Activated naive CD4-positive, alpha-beta T cell treated with anti-CD3 and anti-CD28 coated beads, Interleukin-2, amount 50 U/mL, for 72 hours (primary cell): ENCODE results near the gene FLACC1. TPM values are rescaled to one million over a fixed set of nuclear protein-coding genes. Genes with fewer than 3 reads are reported as not detected.
"Not testable (repeated sequence)": the region's sequence is repeated elsewhere in the genome, so short reads cannot be mapped to it uniquely, and the experiment has no call there.

ENCODE experiments used
- ATAC-seq, 2 donors: fragments of 150-1000 bp; cut with Tn5 transposase; 2 replicates each; pipeline ENCODE4 v1.10.0; 2021; ENCODE audit warnings: mild to moderate bottlenecking in 2 of 2, moderate library complexity in 2 of 2
- DNase-seq, 2 donors: peaks; one replicate each; pipeline ENCODE4 v3.0.0; 2021 to 2022; ENCODE audit warnings: low spot score in 2 of 2
- H3K27ac Mint-ChIP-seq, 2 donors: one replicate each; pipeline ENCODE4 v1.8.0; 2022; ENCODE audit warnings: mild to moderate bottlenecking in 2 of 2, mixed read lengths in 2 of 2
- H3K36me3 Mint-ChIP-seq, 2 donors: one replicate each; pipeline ENCODE4 v1.8.0; 2022; ENCODE audit warnings: mixed read lengths in 2 of 2
- H3K9me3 Mint-ChIP-seq, 2 donors: one replicate each; pipeline ENCODE4 v1.8.0; 2022; ENCODE audit warnings: mixed read lengths in 2 of 2
- total RNA-seq, 2 donors: library from RNA; stranded (reverse); gene quantifications; one replicate each; pipeline ENCODE4 v1.2.3, GENCODE V29; 2022

FLACC1 gene
- total RNA-seq: 1 to 10 TPM in 1 of 2 donors, under 1 TPM in 1; 0.43 to 1.0 TPM

- peaks cover 6% of the 10 kb centered on the region in 2 donors for H3K36me3 Mint-ChIP-seq
- no peak within 1 kb of the TSS for H3K27ac Mint-ChIP-seq
- ATAC-seq (no peak), DNase-seq (no peak)
- H3K9me3 Mint-ChIP-seq: no peaks in the 10 kb centered on the region
Observed at GRCh38 chr2:201357221-201357620, at the start of gene FLACC1. Gene FLACC1 (minus strand): TSS chr2:201357345. CDS start chr2:201351404, 5,941 bp downstream.

DNA sequence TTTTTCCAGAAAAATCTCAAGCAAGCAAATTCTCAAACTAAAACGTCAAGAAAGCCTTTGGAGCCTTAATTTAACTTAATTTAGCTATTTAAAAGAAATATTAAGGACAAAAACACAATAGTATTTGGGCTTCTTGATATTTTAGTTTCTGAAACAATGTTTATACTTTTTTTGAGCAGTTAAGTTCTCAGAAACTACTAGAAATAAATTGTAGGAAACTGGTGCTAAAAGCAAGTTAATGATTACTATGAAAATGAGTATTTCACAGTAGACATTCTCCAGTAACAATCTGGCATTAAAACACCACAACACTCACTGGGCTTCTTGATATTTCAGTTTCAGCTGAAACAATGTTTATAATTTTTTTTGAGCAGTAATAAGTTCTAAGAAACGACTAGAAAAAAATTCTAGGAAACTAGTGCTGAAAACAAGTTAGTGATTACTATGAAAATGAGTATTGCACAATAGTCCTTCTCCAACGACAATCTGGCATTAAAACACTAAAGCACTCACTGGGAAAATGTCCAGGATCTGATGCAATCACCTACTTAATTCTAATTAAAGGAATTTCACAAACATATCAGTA, 49.0 kb upstream of the FLACC1 start:
- Mint-ChIP-seq H3K36me3 (peaks cover 0 to 4% of the 10 kb centered on the region in 2 donors), H3K9me3 (peaks cover 0 to 2% of the 10 kb centered on the region in 2 donors), H3K27ac (peak overlapping the region in 1 of 2 donors; percentile 70)
- peak in 1 of 2 donors; percentile 76 for ATAC-seq
- no peak for DNase-seq

DNA sequence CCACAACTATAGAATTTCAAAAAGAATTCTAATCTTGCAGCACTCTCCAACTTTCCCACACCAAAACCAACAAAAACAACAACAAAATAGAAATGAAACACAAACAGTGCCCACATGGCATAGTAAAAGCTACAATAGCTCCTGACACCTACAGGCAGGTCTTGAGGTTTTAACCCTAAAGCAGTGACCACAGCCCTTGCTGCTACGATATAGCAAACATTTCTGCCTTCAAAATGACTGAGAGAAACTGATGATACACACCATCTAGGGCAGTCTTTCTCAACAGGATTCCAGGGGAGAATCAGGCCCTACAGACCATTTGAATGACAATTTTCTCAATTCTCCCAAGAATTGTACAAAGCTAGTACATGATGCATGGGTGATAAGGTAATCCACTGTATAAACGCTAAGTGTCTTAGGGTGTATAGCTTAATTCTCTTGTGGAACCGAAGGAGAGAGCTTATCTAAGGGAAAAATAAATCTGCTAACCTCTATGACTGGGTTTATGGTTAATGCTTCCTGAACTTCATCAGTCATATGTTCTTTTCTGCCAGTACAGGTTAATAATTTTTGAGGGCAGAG, 47.6 kb upstream of the FLACC1 start:
- H3K9me3 Mint-ChIP-seq: no peaks in the 10 kb centered on the region
- no peaks in the 10 kb centered on the region for H3K36me3 Mint-ChIP-seq
- DNase-seq (no peak), ATAC-seq (peak; percentile 51 to 72)
- no peak overlapping the region for H3K27ac Mint-ChIP-seq

DNA sequence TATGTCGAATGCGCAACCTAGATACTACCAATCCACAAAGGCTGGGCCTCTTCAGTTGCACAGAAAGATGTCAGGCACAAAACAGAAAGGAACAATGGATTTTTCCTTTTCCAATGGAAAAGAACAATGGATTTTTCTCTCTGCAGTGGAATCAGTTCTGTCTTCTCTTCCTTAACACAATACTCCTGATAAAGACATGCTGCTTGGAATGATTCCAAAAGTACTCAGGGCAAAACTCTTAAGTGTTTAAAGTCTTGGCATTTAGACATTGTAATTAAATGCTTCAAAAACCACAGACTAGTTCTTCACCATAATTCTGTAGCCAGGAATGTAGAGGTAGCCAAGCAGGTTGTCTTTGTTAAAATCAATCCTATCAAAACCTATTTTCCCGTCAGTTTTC, 46.7 kb upstream of the FLACC1 start:
- DNase-seq (no peak), ATAC-seq (no peak)
- Mint-ChIP-seq H3K9me3 (no peaks in the 10 kb centered on the region), H3K27ac (no peak overlapping the region), H3K36me3 (peaks cover 0 to 5% of the 10 kb centered on the region in 2 donors)

DNA sequence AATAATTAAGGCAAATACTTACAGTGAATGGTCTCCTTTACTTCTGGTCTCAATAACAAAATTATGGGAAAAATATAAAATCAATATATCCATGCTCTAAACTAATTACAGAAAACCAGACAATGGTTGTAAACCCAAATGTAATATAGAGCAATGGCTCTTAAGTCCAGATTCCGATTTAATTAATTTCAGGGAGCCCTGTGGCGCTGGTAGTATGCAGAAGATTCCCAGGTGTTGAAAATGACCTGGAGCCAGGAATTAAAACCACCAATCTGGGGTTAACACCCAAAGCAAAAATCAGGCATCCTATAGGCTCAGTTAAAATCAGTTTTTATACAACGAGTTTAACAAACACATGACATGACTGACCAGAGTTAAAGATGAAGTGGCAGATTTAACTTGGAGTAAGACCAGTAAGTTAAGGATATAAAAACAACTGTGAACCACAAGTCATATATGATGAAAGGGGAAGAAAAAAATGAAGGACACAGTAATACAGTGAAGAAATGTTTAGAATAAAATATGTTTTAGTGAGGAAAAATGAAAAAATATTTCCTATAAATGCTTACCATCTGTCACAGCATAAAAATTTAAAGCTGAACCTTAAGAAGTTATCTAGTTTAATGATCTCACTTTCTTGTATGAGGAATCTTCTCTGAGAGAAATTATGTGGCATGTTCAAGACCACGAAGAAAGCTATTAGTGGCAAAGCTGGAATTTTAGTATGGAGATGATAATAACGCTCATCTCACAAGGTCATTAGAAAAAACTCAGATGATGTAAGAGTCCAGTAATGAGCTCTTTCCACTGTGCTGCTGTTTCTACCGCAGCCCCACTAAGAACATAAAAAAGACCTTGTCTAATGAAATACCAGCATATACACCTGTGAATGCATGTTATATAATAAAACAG, 45.8 kb upstream of the FLACC1 start:
- H3K36me3 Mint-ChIP-seq: peaks cover 0 to 5% of the 10 kb centered on the region in 2 donors
- no peak for DNase-seq
- no peaks in the 10 kb centered on the region for H3K9me3 Mint-ChIP-seq
- H3K27ac Mint-ChIP-seq: no peak overlapping the region
- no peak for ATAC-seq

- H3K27ac Mint-ChIP-seq: no peak overlapping the region
- ATAC-seq (no peak), DNase-seq (no peak)
- no peaks in the 10 kb centered on the region for H3K9me3 Mint-ChIP-seq
- peaks cover 0 to 5% of the 10 kb centered on the region in 2 donors for H3K36me3 Mint-ChIP-seq
Observed at GRCh38 chr2:201401815-201402214, 44.7 kb upstream of the FLACC1 start.

GRCh38 chr2:201396595-201396994, 39.5 kb upstream of the FLACC1 start:
- Mint-ChIP-seq H3K9me3 (no peaks in the 10 kb centered on the region), H3K27ac (no peak overlapping the region), H3K36me3 (peaks cover 7 to 13% of the 10 kb centered on the region in 2 donors)
- ATAC-seq (no peak), DNase-seq (no peak)

DNA sequence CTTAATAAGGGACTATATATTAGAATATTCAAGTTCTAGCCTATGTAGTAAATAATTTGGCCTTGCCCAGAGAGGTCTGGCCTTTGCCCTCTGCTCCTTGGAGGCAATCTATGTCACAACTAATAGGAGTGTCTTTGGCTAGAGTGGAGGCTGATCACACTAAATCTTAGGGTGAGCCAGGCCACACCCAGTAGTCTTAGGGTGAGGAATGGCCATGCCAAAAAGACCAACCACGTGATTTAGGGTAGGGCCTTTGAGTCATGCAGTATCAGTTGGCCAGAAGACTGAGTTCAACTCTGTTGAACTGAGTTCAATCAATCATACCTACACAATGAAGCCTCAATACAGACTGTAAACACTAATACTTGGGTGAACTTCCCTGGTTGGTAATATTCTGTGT, 26.0 kb upstream of the FLACC1 start:
- DNase-seq: no peak
- ATAC-seq: no peak
- Mint-ChIP-seq H3K27ac (no peak overlapping the region), H3K36me3 (peaks cover 17 to 30% of the 10 kb centered on the region in 2 donors), H3K9me3 (no peaks in the 10 kb centered on the region)

DNA sequence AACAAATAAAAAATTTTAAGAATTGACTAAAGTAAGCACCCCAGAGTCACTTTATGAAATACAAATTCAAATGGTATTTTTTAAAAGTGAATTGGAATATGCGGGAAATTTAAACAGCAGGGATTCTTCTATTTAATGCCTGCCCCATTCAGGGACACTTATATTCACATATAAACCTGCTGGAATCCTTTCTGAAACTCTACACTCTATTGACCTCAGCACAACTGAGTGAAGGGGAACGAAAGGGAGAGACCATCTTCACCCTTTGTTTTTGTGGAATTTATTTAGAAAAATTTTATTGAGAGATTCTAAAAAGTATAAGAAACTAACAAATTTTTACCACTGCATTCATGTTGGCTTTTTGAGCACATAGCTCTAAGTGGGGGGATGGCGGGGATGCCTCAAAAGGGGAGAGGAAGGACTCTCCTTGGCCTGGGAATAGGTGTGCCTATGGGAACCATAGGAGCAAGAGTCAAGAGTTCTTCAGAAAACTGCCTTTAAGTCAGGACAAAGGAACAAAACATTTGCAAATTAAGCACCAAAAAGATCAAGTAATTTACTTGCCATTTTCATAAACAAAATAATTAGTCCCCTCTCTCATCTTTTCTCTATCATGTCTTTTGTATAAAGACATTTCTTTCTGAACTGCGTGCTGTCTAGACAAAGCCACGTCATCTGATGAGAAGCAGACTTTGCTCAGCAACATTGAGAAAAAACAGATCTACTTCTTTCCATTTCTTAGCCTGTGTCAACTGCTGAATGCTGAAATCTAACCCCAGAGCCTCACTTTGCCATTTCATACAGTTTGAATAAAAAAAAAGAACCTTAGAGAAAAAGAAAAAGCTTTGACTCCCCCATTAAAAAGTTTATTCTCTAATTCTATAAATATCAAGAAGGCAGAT, 21.6 kb upstream of the FLACC1 start:
- DNase-seq: no peak
- Mint-ChIP-seq H3K9me3 (no peaks in the 10 kb centered on the region), H3K36me3 (peaks cover 16 to 18% of the 10 kb centered on the region in 2 donors), H3K27ac (no peak overlapping the region)
- no peak for ATAC-seq

GRCh38 chr2:201377218-201377617, 20.1 kb upstream of the FLACC1 start:
- ATAC-seq (no peak), DNase-seq (no peak)
- Mint-ChIP-seq H3K27ac (no peak overlapping the region), H3K9me3 (no peaks in the 10 kb centered on the region), H3K36me3 (peaks cover 11 to 19% of the 10 kb centered on the region in 2 donors)

- peaks cover 0 to 13% of the 10 kb centered on the region in 2 donors for H3K9me3 Mint-ChIP-seq
- H3K36me3 Mint-ChIP-seq: peaks cover 27 to 45% of the 10 kb centered on the region in 2 donors
- no peak overlapping the region for H3K27ac Mint-ChIP-seq
- ATAC-seq: no peak
- DNase-seq: no peak
Observed at GRCh38 chr2:201369775-201370174, 12.6 kb upstream of the FLACC1 start.

DNA sequence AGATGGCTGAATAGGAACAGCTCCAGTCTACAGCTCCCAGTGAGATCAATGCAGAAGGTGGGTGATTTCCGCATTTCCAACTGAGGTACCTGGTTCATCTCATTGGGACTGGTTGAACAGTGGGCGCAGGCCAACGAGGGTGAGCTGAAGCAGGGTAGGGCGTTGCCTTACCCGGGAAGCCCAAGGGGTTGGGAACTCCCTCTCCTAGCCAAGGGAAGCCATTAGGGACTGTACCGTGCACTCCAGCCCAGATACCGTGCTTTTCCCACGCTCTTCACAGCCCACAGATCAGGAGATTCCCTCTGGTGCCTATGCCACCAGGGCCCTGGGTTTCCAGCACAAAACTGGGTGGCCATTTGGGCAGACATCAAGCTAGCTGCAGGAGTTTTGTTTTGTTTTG, 12.2 kb upstream of the FLACC1 start:
- not testable (repeated sequence) for H3K27ac Mint-ChIP-seq, DNase-seq, ATAC-seq
- H3K36me3 Mint-ChIP-seq: peaks cover 27 to 45% of the 10 kb centered on the region in 2 donors
- peaks cover 0 to 13% of the 10 kb centered on the region in 2 donors for H3K9me3 Mint-ChIP-seq

DNA sequence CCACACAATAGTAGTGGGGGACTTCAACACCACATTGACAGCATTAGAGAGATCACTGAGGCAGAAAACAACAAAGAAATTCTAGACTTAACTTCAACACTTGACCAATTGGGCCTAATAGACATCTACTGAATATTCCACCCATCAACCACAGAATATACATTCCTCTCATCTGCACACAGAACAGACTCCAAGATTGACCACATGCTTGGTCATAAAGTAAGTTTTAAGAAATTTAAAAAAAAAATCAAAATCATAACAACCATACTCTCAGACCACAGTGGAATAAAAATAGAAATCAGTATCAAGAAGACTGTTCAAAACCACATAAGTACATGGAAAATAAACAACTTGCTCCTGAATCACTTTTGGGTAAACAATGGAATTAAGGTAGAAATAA, 9.0 kb upstream of the FLACC1 start:
- peak overlapping the region in 1 of 2 donors; percentile 27 for H3K27ac Mint-ChIP-seq
- ATAC-seq (no peak), DNase-seq (no peak)
- H3K9me3 Mint-ChIP-seq: peaks cover 0 to 13% of the 10 kb centered on the region in 2 donors
- peaks cover 26 to 44% of the 10 kb centered on the region in 2 donors for H3K36me3 Mint-ChIP-seq

DNA sequence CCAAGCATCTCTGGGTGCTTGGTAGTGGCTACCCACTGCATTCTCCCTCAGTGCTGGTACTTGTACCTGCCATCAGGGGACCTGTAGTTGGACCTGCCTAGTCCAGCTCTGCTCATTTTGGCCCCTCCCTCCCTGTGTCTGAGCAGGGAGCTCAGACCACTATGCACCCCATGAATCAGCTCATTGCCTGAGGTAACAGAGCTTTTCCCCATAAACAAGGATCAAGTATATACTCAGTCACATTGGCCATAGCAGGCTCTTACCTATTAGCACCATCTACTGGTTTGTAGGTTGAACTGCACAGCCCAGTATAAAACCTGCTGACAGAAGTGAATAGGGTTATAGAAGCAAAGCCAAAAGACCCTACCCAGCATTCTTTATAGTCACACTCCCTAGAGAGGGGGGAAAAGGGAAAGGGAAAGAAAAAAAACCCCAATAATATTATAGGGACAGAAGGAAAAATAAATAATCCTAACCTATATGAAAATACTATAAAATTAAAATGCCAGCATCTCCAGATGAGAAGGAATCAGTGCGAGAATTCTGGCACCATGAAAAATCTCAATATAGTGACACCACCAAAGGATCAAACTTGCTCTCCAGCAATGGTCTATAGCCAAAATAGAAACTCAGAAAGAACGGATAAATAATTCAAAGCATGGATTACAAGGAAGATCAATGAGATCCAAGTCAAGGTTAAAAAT, 6.9 kb upstream of the FLACC1 start:
- ATAC-seq (peak; percentile 79 to 90), DNase-seq (peak; percentile 19 to 56)
- Mint-ChIP-seq H3K9me3 (peaks cover 0 to 13% of the 10 kb centered on the region in 2 donors), H3K36me3 (peaks cover 18 to 39% of the 10 kb centered on the region in 2 donors), H3K27ac (no peak overlapping the region)

GRCh38 chr2:201362396-201362795, 5.3 kb upstream of the FLACC1 start:
- DNase-seq (no peak), ATAC-seq (no peak)
- peaks cover 13 to 26% of the 10 kb centered on the region in 2 donors for H3K36me3 Mint-ChIP-seq
- peaks cover 0 to 7% of the 10 kb centered on the region in 2 donors for H3K9me3 Mint-ChIP-seq
- H3K27ac Mint-ChIP-seq: no peak overlapping the region
